NCI-H2081 treated with DMSO at 0.1 percent for 48 hours (cell line): ENCODE measurements around the gene MRC2.

Source experiments
- DNase-seq: peaks from one replicate; lab custom pipeline; 2025; lab: John Stamatoyannopoulos, UW

Gene MRC2

DNA sequence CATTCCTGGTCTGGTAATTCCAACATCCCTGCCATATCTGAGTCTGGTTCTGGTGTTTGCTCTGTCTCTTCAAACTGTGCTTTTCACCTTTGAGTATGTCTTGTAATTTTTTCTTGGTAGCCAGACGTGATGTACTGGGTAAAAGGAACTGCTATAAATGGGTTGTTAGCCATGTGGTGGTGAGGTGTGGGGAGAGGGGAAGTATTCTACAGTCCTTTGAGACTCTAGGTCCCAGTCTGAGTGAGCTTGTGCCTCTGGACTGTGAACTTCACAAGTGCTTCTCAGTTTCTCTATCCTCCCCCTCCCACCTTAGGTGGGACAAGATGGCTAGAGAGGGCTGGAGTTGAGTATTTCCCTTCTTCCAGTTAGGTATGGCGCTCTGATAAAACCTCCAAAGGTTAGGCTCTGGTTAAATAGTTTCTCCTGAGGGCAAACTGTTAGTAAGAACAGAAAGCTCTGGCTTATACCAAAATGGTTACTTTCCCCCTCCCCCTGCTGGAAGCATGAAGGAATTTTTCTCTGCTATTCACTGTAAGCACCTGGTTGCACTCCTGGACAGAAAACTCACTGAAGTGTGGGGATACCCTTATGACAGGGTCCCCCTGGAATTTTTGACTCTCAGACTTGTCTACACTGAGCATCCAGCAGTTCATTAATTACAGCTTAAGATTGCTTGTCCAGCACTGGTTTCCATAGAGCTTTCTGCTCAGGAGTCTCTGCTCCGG, 92.8 kb downstream of the MRC2 start:
- DNase-seq, result no peak

DNA sequence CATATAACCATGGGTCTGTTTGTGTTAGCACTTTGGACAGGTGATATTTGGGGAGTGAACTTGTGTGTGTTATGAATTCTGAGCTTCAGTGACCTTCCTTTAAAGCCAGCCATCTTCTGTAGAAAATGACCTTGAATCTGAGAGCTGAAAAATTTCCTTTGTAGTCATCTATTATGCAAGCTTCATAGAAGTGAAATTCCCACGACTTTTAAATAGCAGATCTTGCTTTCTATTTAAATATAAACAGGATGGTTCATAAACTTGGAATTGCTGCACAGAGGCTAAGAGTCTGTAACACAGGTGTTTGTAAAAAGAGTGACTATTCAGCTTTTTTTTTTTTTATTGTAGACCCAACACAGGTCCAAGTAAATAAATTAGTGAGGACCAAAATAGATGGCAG, 95.2 kb downstream of the MRC2 start:
- no peak for DNase-seq

DNA sequence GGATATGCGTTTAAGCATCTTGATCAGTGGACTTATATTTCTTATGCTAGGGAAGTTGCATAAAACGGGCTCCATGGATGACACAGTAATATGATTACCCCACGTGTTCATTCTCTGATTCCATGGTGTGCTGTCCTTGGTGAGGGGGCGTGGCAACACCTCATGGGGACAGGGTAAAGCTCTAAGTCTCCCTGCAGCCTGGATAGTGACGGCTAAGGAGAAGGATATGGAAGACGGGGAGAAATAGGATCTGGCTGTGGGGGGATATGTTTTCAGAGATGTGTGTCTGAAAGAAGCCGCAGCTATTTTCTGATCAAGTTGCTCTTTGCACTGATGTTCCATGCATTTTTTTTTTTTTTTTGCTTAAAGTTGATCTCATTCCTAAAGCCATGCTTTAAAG, 96.4 kb downstream of the MRC2 start:
- DNase-seq, result no peak

DNA sequence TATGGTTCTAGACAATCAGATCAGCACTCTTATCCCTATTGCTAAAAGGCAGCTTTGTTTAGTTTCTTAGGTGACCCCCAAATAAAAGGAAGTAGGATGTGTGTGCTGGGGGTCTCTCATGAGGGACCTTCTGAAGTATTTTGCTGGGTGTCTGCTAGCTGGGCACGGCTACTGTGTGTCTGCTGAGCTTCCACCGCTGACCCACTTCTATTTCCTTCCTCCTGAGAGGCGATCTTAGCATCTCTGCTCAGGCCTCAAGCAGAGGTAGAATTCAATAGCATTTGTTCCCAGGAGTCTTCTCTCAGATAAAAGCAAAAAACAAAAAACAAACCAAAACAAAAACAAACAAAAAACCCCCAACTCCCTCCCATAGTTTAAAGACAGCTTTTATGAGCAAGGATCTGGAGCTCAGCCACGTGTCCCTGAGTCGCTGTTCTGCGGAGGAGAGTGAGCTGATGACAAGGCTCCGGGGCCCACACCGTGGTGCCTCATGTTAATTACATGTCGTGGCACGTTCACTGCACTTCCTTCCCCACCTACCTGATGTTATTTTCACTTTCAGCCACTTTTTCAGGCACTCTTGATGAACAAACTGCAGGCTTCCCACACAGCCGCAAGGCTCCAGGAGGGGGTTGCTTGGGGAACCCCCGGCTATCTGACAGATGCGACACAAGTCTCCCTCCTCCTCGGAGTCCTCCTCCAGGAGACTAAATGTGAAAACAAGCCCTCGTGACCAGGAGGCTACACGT, 97.1 kb downstream of the MRC2 start:
- DNase-seq, result no peak

DNA sequence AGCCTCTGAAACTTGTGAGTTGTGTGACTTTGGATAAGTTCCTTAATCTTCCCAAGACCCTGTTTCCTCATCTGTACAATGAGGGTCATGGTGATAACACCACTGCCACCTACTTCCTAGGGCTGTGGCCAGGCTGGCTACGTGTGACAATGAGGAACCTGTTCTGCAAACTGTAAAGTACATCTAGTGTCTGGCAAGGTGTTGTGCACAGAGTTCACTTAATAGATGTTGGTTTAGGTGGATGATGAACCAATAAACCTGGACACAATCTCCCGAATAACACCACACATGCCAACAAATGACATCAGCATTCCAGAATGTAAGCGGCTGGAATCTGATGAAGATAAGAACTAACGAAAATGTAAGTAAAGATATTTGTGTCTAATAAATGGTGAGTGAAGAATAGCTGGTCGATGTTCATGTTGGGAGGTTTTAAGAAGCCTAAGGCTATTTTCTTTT, 98.3 kb downstream of the MRC2 start:
- DNase-seq, result no peak

DNA sequence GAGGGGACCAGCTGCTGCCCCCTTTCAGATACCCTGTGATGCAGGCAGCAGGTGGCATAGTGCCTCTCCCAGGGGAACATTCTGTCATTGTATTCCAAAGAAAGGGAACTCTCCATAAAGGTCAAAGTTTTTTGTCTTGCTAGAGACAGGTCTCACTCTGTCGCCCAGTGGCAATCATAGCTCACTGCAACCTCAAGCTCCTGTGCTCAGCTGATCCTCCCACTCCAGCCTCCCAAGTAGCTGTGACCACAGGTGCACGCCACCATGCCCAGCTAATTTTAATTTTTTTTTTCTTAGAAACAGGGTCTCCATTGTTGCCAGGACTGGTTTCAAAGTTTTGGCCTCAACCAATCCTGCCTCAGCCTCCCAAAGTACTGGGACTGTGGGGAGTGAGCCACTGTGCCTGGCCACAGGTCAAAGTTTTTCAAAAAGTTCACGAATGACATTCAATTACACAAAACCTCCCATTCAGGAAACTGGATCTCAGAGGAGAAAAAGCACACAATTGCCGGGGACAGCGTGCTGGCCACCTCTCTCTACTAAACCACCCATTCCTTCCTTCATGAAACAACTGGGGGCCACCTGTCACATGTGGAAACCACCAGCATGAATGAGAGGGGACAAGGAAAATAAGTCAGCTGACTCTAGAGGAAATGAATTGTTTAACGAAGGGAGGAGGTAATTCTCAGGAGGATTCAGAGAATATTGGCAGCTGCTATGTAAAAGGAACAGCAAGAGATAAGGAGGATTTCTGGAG, 100.6 kb downstream of the MRC2 start:
- no peak for DNase-seq

DNA sequence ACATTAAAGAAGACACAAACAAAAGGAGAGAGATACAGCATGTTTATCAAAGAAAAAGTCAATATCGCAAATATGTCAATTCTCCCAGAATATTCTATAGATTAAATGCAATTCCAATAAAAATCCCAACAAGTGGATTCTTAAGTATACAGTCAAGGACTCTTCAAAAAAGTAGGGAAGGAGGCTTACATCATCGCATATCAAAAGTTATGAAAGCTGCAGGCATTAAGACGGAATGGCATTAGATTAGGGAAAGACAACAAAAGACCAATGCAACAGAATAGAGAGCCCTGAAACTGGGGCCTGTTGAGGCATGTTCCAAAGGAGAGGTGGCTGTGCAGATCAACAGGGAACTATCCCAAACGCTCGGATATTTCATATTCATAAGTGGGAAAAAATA, 104.7 kb downstream of the MRC2 start:
- no peak for DNase-seq

DNA sequence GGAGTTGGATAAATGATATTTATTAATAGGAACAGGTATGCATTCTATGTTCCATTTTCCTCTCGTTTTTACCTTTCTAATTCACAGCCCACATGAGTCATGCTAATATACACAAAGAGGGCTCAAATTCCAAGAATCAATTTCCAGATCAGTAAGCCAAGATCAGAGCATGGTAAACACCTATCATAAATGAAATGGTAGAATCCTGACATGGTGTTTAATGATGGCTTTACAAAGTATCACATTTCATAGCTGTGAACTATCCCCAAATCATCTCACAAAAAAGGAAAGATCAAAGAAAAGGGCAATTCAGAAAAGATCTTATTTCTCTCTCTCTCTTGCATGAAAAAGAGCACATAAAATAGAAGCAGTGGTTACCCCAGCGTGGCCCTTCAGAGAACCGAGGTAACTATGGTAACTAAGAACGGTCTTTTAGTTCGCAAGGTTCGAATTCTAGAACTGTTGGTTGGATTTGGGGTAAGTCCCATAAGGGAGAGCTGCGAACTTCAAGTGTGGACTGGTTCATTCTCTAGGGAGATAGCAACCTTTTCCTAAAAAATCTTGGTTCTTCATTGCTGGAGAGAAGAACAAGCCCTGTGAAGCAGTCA, 107.7 kb downstream of the MRC2 start:
- no peak for DNase-seq

DNA sequence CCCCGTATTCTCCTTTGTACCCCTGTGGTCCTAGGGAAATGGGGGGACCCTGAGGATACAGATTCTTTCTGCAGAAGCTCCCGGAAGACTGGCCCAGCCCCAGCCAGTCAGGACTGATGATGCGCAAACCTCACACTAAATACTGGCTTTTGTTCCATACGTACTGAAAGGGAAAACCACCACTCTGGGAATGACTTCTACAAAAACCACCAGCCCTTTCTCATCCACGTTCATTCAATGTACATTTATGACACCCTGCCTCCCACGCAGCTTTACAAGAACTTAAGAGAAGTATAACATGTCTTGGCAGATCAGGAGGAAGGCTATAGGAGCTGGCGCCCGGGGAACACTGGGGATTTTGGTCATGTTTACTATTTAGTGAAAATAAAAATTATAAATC, 110.0 kb downstream of the MRC2 start:
- no peak for DNase-seq

DNA sequence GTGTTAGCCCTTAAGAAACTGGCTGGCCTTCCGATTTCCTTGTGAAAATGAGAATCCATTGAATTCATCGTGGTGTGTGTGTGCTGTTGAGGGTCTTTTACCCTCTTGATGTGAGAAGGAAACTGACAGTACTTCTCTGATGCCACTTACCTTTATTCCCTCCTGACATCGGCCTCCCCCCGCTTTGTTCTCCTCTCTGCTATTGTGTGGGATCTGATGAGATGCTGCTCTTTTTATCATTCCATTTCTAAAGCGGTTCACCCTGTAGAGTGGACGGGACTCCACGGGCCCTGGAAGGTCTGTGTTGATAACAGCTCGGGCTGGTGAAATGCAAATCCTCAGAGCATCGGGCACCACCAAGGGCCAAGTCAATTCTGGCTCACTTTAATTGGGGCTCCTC, 110.8 kb downstream of the MRC2 start:
- no peak for DNase-seq

DNA sequence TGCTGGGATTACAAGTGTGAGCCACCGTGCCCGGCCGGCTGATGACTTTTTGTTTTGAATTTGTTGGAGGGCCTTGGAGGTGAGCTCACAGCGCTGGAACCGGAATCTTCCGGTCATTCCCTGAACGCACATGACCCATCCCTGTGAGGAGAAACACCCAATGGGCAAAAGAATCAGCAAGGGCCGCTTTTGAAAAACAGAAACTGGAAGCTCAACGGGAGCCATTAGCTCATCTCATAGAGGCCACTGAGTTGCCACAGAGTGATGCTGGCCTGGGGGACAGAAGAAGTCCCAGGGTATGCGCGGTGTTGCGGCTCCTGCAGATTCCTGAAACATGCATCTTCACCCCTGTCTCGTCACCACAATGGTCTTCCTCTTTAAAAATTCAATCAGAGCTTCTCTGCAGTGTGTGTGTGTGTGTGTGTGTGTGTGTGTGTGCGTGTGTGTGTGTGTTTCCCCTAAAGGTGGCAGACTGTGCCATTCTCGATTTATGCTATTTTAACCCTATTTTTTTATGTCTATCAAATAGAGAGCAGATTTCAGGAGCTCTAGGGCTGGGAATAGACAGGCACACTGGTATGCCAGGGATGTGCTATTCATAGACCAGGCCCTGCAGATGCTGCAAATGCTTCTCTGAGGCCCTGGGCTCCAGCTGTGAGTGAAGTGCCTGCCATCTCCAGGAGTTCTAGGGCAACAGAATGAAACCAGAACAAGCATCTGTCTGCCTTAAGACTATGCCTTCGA, 112.3 kb downstream of the MRC2 start:
- no peak for DNase-seq

DNA sequence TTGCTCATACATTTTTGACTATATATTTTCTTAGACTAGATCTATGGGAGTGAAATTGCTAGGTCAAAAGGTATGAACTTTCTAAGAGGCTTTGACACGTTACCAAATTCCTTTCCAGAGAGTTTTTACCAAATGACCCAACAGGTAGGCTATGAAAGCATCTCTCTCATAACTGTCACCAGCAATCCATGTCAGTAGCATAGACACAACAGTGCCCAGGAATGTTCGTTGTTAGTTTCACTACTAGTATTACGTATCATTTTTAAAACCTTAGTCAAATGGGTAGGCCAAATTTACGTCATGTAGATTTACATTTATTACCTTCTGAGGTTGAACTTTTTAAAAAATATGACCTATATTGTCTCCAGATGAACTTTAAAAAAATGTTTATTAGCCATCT, 113.8 kb downstream of the MRC2 start:
- DNase-seq, result no peak
